HG02973 (cell line): Measurements from ENCODE around the gene DNPH1.

Experiments used
- ATAC-seq: cut with Tn5 transposase; IDR thresholded peaks from one replicate; pipeline ENCODE4 v1.9.1; 2021; ENCODE audit warnings: moderate library complexity; ENCODE audit not compliant: unreplicated experiment

DNPH1 gene

GRCh38 chr6:43219119-43219518, 10.2 kb downstream of the DNPH1 start:
- ATAC-seq: no peak

GRCh38 chr6:43217351-43217750, 11.9 kb downstream of the DNPH1 start:
- ATAC-seq: no peak

- ATAC-seq: no peak
Observed at GRCh38 chr6:43216200-43216599, 13.1 kb downstream of the DNPH1 start.

GRCh38 chr6:43215066-43215465, 14.2 kb downstream of the DNPH1 start:
- ATAC-seq: no peak

- no peak for ATAC-seq
Observed at GRCh38 chr6:43213431-43213830, 15.8 kb downstream of the DNPH1 start.

- ATAC-seq: no peak
Observed at GRCh38 chr6:43211955-43212354, 17.3 kb downstream of the DNPH1 start.

- no peak for ATAC-seq
Observed at GRCh38 chr6:43207286-43207685, 22.0 kb downstream of the DNPH1 start.

GRCh38 chr6:43205849-43206248, 23.4 kb downstream of the DNPH1 start:
- no peak for ATAC-seq

GRCh38 chr6:43204271-43205105, 24.8 kb downstream of the DNPH1 start:
- ATAC-seq: no peak

- ATAC-seq: no peak
Observed at GRCh38 chr6:43203718-43204095, 25.6 kb downstream of the DNPH1 start.

GRCh38 chr6:43203029-43203717, 26.1 kb downstream of the DNPH1 start:
- ATAC-seq: no peak

- no peak for ATAC-seq
Observed at GRCh38 chr6:43202451-43202850, 26.8 kb downstream of the DNPH1 start.

GRCh38 chr6:43200541-43200940, 28.7 kb downstream of the DNPH1 start:
- no peak for ATAC-seq

- ATAC-seq: no peak
Observed at GRCh38 chr6:43199912-43200311, 29.4 kb downstream of the DNPH1 start.

GRCh38 chr6:43196337-43196736, 32.9 kb downstream of the DNPH1 start:
- no peak for ATAC-seq

- no peak for ATAC-seq
Observed at GRCh38 chr6:43193929-43194328, 35.4 kb downstream of the DNPH1 start.

- ATAC-seq: no peak
Observed at GRCh38 chr6:43192911-43193310, 36.4 kb downstream of the DNPH1 start.

- ATAC-seq: no peak
Observed at GRCh38 chr6:43189776-43190304, 39.4 kb downstream of the DNPH1 start.

GRCh38 chr6:43188426-43188825, 40.9 kb downstream of the DNPH1 start:
- ATAC-seq: no peak

- ATAC-seq: no peak
Observed at GRCh38 chr6:43187821-43188220, 41.5 kb downstream of the DNPH1 start.

- ATAC-seq: no peak
Observed at GRCh38 chr6:43186706-43187105, 42.6 kb downstream of the DNPH1 start.

GRCh38 chr6:43186019-43186418, 43.3 kb downstream of the DNPH1 start:
- ATAC-seq: no peak
